Ovary (tissue), 9 donors: Measurements from ENCODE around the gene GRIFIN. TPM values are rescaled to one million over a fixed set of nuclear protein-coding genes. Genes with fewer than 3 reads are reported as not detected.

Experiments used
- DNase-seq, 5 donors: peaks; one replicate each; pipeline ENCODE4 v3.0.0-alpha.2; 2019 to 2020
- H3K27ac ChIP-seq, 2 donors: fragments of 200-600 bp; one replicate each; pipeline versions ENCODE4 v1.5.1 to v1.8.0; 2019 to 2022
- H3K27me3 ChIP-seq: fragments of 200-600 bp; one replicate; pipeline ENCODE4 v1.8.0; 2022
- H3K36me3 ChIP-seq: fragments of 200-600 bp; sonication (generic); one replicate; pipeline ENCODE4 v1.5.1; 2019
- H3K4me1 ChIP-seq: one replicate; pipeline ENCODE4 v1.8.1; 2013; ENCODE audit warnings: mild to moderate bottlenecking, moderate library complexity; ENCODE audit not compliant: insufficient read depth
- H3K4me3 ChIP-seq: fragments of 200-600 bp; sonication (generic); one replicate; pipeline ENCODE4 v1.5.1; 2017
- H3K9me3 ChIP-seq, 2 donors: fragments of 200-600 bp in 1 of 2; sonication (generic) in 1 of 2; one replicate each; pipeline versions ENCODE4 v1.5.1 to v1.8.1; 2013 to 2019; ENCODE audit warnings: mild to moderate bottlenecking in 1 of 2, moderate library complexity in 1 of 2
- CTCF ChIP-seq, 3 donors: fragments of 450-650 bp in 2 of 3; fragments of 200-600 bp in 1 of 3; IDR thresholded peaks; one replicate each; pipeline versions ENCODE4 v1.5.1 to v1.8.0; 2016 to 2022; ENCODE audit warnings: antibody characterized with exemption in 3 of 3, mild to moderate bottlenecking in 1 of 3
- EP300 ChIP-seq: sonication (generic); formaldehyde crosslinking; IDR thresholded peaks from one replicate; pipeline ENCODE4 v1.6.1; 2017; ENCODE audit warnings: antibody characterized with exemption
- POLR2A ChIP-seq: fragments of 450-650 bp; IDR thresholded peaks from one replicate; pipeline ENCODE4 v1.6.1; 2017; ENCODE audit warnings: antibody characterized with exemption, mild to moderate bottlenecking, moderate library complexity
- WGBS, 3 donors: extraction: QIAGEN DNeasy Blood & Tissue Kit in 1 of 3; methylation state at CpG; one replicate each; pipeline versions ENCODE4 v1.1.5 to v1.1.7; 2013 to 2017; 5-methylcytosine and 5-hydroxymethylcytosine counted together
- intact Hi-C, 4 donors: fragments of 100-400 bp; cut with DNase I; formaldehyde crosslinking; loops; one replicate each; pipeline versions ENCODE4 v1.11.0 to v1.15.1; 2022 to 2023
- polyA plus RNA-seq, 2 donors: library from polyadenylated mRNA; stranded (reverse); fragments of 200-250 nt in 1 of 2; fragments of 350-450 nt in 1 of 2; fragmentation: Illumina TruSeq in 1 of 2; extraction: RNeasy Lipid Tissue Mini Kit (QIAGEN cat#74804) in 1 of 2; gene quantifications; one replicate each; pipeline ENCODE4 v1.2.3, GENCODE V29; 2013 to 2014
- total RNA-seq, 7 donors: library from RNA; depleted of rRNA in 2 of 7; stranded (reverse); fragments of >200 nt in 2 of 7; fragmentation: NEBNext Ultra II Directional in 3 of 7; extraction: Animal tissue kit (Norgen Biotek cat#: 25700) in 3 of 7; gene quantifications; one replicate each; pipeline versions ENCODE4 v1.1.0 to v1.2.4, GENCODE V29; 2016 to 2023
- donor health status: DM: no; HTN: no; CAD: no; lungs with moderate emphysema.
- donor health status: DM: no; HTN: no; CAD: no.
- donor health status: Bipolar disorder and iron deficiency.
- donor health status: DM: yes; HTN: yes; CAD: no.
- donor health status: DM: no; HTN: no; CAD: no.
- donor health status: DM: yes; HTN: yes; CAD: no.

GRIFIN gene
- total and polyA plus RNA-seq, 9 donors: not detected

- intact Hi-C loops: no loop called here
- no peaks in the 10 kb centered on the region for H3K27me3 ChIP-seq
- DNase-seq: no peak
- TF ChIP-seq EP300 (no peak), CTCF (IDR thresholded peaks at IDR 0.05) (no peak), POLR2A (no peak)
- no peaks in the 10 kb centered on the region for H3K9me3 ChIP-seq
- H3K4me1 ChIP-seq: no peaks in the 10 kb centered on the region
- H3K27ac ChIP-seq: no peak overlapping the region
- no peaks in the 10 kb centered on the region for H3K36me3 ChIP-seq
- WGBS, 3 donors: 96 to 98% (median 97%) methylated on average over 85 of the region's 85 CpGs
- H3K4me3 ChIP-seq: no peak overlapping the region
These were observed 43.1 kb downstream of the GRIFIN start for GRCh38 chr7:2432910-2433712.

GRCh38 chr7:2431260-2431867 lies 44.8 kb downstream of the GRIFIN start:
- WGBS, 3 donors: 79 to 94% (median 87%) methylated on average over 3 of the region's 3 CpGs

GRCh38 chr7:2425749-2426148 lies 50.4 kb downstream of the GRIFIN start:
- WGBS, 3 donors: 85 to 89% (median 86%) methylated on average over 10 of the region's 10 CpGs
- TF ChIP-seq EP300 (no peak), POLR2A (no peak), CTCF (IDR thresholded peaks at IDR 0.05) (no peak)

More at GRCh38 chr7:2431260-2431867, 44.8 kb downstream of the GRIFIN start:
- intact Hi-C loops: no loop called here
- no peaks in the 10 kb centered on the region for H3K36me3 ChIP-seq
- TF ChIP-seq POLR2A (no peak), CTCF (IDR thresholded peaks at IDR 0.05) (no peak), EP300 (no peak)
- no peaks in the 10 kb centered on the region for H3K9me3 ChIP-seq
- H3K27me3 ChIP-seq: no peaks in the 10 kb centered on the region
- H3K27ac ChIP-seq: no peak overlapping the region
- H3K4me1 ChIP-seq: no peaks in the 10 kb centered on the region
- no peak overlapping the region for H3K4me3 ChIP-seq
- DNase-seq: no peak

More at GRCh38 chr7:2425749-2426148, 50.4 kb downstream of the GRIFIN start:
- H3K4me3 ChIP-seq: no peak overlapping the region
- no peaks in the 10 kb centered on the region for H3K36me3 ChIP-seq
- no peak overlapping the region for H3K27ac ChIP-seq
- intact Hi-C loops: no loop called here
- H3K4me1 ChIP-seq: no peaks in the 10 kb centered on the region
- no peaks in the 10 kb centered on the region for H3K27me3 ChIP-seq
- H3K9me3 ChIP-seq: no peaks in the 10 kb centered on the region
- no peak for DNase-seq

Other genes starting within 250 kb of the GRIFIN start
- 10 to 100 TPM; 17.6 to 36.6 (median 27.6) TPM for gene MAD1L1, start 243.5 kb downstream of the GRIFIN start, total RNA-seq
- 10 to 100 TPM in 1 of 2 donors, 1 to 10 TPM in 1; 5.9 to 17.1 TPM for gene MAD1L1, start 243.5 kb downstream of the GRIFIN start, polyA plus RNA-seq
- 10 to 100 TPM; 12.6 to 28.5 (median 21.4) TPM for gene MRM2, start 234.2 kb downstream of the GRIFIN start, total RNA-seq
- 10 to 100 TPM; 18.4 to 26.0 TPM for gene MRM2, start 234.2 kb downstream of the GRIFIN start, polyA plus RNA-seq
- 1 to 10 TPM; 8.4 to 10.0 (median 9.1) TPM for gene NUDT1, start 234.2 kb downstream of the GRIFIN start, total RNA-seq
- 10 to 100 TPM in 1 of 2 donors, 1 to 10 TPM in 1; 2.3 to 15.6 TPM for gene NUDT1, start 234.2 kb downstream of the GRIFIN start, polyA plus RNA-seq
- gene SNX8, start 162.0 kb downstream of the GRIFIN start, total RNA-seq: 10 to 100 TPM in 5 of 7 donors, 1 to 10 TPM in 2; 3.2 to 37.2 (median 19.7) TPM
- 10 to 100 TPM in 1 of 2 donors, 1 to 10 TPM in 1; 9.4 to 13.3 TPM for gene SNX8, start 162.0 kb downstream of the GRIFIN start, polyA plus RNA-seq
- gene EIF3B, start 121.6 kb downstream of the GRIFIN start, total RNA-seq: 100 to 1,000 TPM in 6 of 7 donors, 10 to 100 TPM in 1; 67.2 to 133 (median 114) TPM
- gene EIF3B, start 121.6 kb downstream of the GRIFIN start, polyA plus RNA-seq: 100 to 1,000 TPM in 1 of 2 donors, 10 to 100 TPM in 1; 62.3 to 185 TPM
- gene CHST12, start 72.8 kb downstream of the GRIFIN start, total RNA-seq: 10 to 100 TPM in 6 of 7 donors, 1 to 10 TPM in 1; 7.8 to 21.7 (median 12.6) TPM
- gene CHST12, start 72.8 kb downstream of the GRIFIN start, polyA plus RNA-seq: 10 to 100 TPM in 1 of 2 donors, 1 to 10 TPM in 1; 3.9 to 16.5 TPM
- 1 to 10 TPM in 6 of 7 donors, under 1 TPM in 1; 0.86 to 8.2 (median 3.3) TPM for gene LFNG, start 43.4 kb upstream of the GRIFIN start, total RNA-seq
- gene LFNG, start 43.4 kb upstream of the GRIFIN start, polyA plus RNA-seq: 1 to 10 TPM; 2.3 to 4.1 TPM
- gene BRAT1, start 79.1 kb upstream of the GRIFIN start, total RNA-seq: 10 to 100 TPM; 26.9 to 33.5 (median 30.2) TPM
- gene BRAT1, start 79.1 kb upstream of the GRIFIN start, polyA plus RNA-seq: 10 to 100 TPM in 1 of 2 donors, 1 to 10 TPM in 1; 1.3 to 39.1 TPM
- 10 to 100 TPM in 6 of 7 donors, 1 to 10 TPM in 1; 7.2 to 19.2 (median 14.1) TPM for gene IQCE, start 82.6 kb upstream of the GRIFIN start, total RNA-seq
- 1 to 10 TPM; 4.4 to 6.8 TPM for gene IQCE, start 82.6 kb upstream of the GRIFIN start, polyA plus RNA-seq
- gene TTYH3, start 155.6 kb upstream of the GRIFIN start, total RNA-seq: 10 to 100 TPM in 6 of 7 donors, 1 to 10 TPM in 1; 7.7 to 34.4 (median 22.7) TPM
- 10 to 100 TPM in 1 of 2 donors, 1 to 10 TPM in 1; 5.6 to 21.0 TPM for gene TTYH3, start 155.6 kb upstream of the GRIFIN start, polyA plus RNA-seq
- 1 to 10 TPM in 2 of 7 donors, under 1 TPM in 4, not detected in 1; 0.24 to 2.6 (median 0.93) TPM for gene AMZ1, start 211.8 kb upstream of the GRIFIN start, total RNA-seq
- gene AMZ1, start 211.8 kb upstream of the GRIFIN start, polyA plus RNA-seq: under 1 TPM; 0.15 to 0.45 TPM